K562 (cell line): ENCODE measurements around the gene XRN2. TPM values are rescaled to one million over a fixed set of nuclear protein-coding genes. Genes with fewer than 3 reads are reported as not detected.

Source experiments
- CBX1 ChIP-seq: sonication (generic); IDR thresholded peaks from 2 replicates; pipeline ENCODE4 v1.6.1; 2016; ENCODE audit warnings: antibody characterized with exemption, low read depth, mild to moderate bottlenecking
- NR2F6 ChIP-seq: fragments of 450-650 bp; formaldehyde crosslinking; IDR thresholded peaks from 2 replicates; pipeline ENCODE4 v1.4.0; 2020; ENCODE audit warnings: mild to moderate bottlenecking
- SMAD3 ChIP-seq: fragments of 450-650 bp; formaldehyde crosslinking; conservative IDR thresholded peaks from 2 replicates; pipeline ENCODE4 v1.4.0; 2020; ENCODE audit warnings: mild to moderate bottlenecking
- YY1 ChIP-seq, 3 experiments: IDR thresholded peaks; 2 replicates each; pipeline ENCODE4 v1.6.1; 2011; ENCODE audit warnings: low read length in 2 of 3, mild to moderate bottlenecking in 2 of 3, moderate library complexity in 2 of 3, borderline replicate concordance in 1 of 3, control low read depth in 1 of 3, low read depth in 1 of 3; ENCODE audit not compliant: insufficient read depth in 3 of 3, insufficient replicate concordance in 2 of 3, control insufficient read depth in 1 of 3, insufficient read length in 1 of 3; ENCODE audit errors: extremely low read depth in 1 of 3
- ZBTB34 ChIP-seq: fragments of 250-450 bp; sonication (Bioruptor Pico); IDR thresholded peaks from 2 replicates; pipeline ENCODE4 v1.8.0; 2021; ENCODE audit warnings: mild to moderate bottlenecking, moderate library complexity
- ZNF12 ChIP-seq: sonication (generic); formaldehyde crosslinking; IDR thresholded peaks from 2 replicates; pipeline ENCODE4 v1.4.0; 2020; ENCODE audit warnings: mild to moderate bottlenecking, missing genetic modification reagents
- ZNF318 ChIP-seq, 2 experiments: fragments of 450-650 bp; IDR thresholded peaks; 2 replicates each; pipeline ENCODE4 v1.6.1; 2016; ENCODE audit warnings: mild to moderate bottlenecking in 2 of 2, borderline replicate concordance in 1 of 2, low read depth in 1 of 2, moderate library complexity in 1 of 2
- polyA plus RNA-seq, 8 experiments: library from polyadenylated mRNA; depleted of rRNA in 4 of 8; stranded (reverse) in 5 of 8; unstranded in 3 of 8; fragments of >200 nt; fragmentation: Nextera tagmentation in 2 of 8; fragmentation: Illumina TruSeq in 1 of 8; extraction: Ambion mirVana in 2 of 8; extraction: Trizol in 1 of 8; gene quantifications; 2 replicates each; pipeline versions ENCODE4 v1.2.1 to v1.2.3, GENCODE V29; 2011 to 2014; ENCODE audit warnings: inconsistent platforms in 1 of 8, missing spikeins in 1 of 8
- total RNA-seq, 7 experiments: library from RNA; depleted of rRNA in 6 of 7; stranded (reverse); fragments of >200 nt in 6 of 7; fragmentation: Illumina TruSeq in 2 of 7; extraction: Trizol in 2 of 7; gene quantifications; 2 replicates each; pipeline versions ENCODE4 v1.2.1 to v1.2.3, GENCODE V29; 2011 to 2021; ENCODE audit warnings: low replicate concordance in 1 of 7

The XRN2 gene
- total and polyA plus RNA-seq, 9 of the 15 experiments (the other 6 are each of a cell fraction or from before 2014, with no cell fraction given): 41.8 to 67.3 (median 51.4) TPM

GRCh38 chr20:21272279-21272678 lies 30.9 kb upstream of the XRN2 start (continued):
- TF ChIP-seq ZNF318 (IDR thresholded peaks at IDR 0.05; ENCODE audit: borderline replicate concordance in 1 of 2, low read depth in 1 of 2) (no peak), ZNF12 (CRISPR knock-in tag) (no peak), SMAD3 (CRISPR knock-in tag) (no peak), ZBTB34 (CRISPR knock-in tag) (no peak), NR2F6 (no peak), CBX1 (no peak), YY1 (IDR thresholded peaks at IDR 0.05; ENCODE audit: borderline replicate concordance in 1 of 3, control insufficient read depth in 1 of 3, extremely low read depth in 1 of 3, insufficient read depth in 3 of 3, insufficient read length in 1 of 3, insufficient replicate concordance in 2 of 3, low read depth in 1 of 3, low read length in 2 of 3) (no peak)
